NCI-H187 treated with DMSO at 0.1 percent for 48 hours (cell line): ENCODE results near the gene BACE1-AS.
A peak's percentile ranks its signal among the peaks of the same experiment; 100 is the strongest.
"Not testable (repeated sequence)": the region's sequence is repeated elsewhere in the genome, so short reads cannot be mapped to it uniquely, and the experiment has no call there.

Experiments used
- DNase-seq: peaks from one replicate; lab custom pipeline; 2025; lab: John Stamatoyannopoulos, UW

The BACE1-AS gene

GRCh38 chr11:117327255-117327566, 36.1 kb downstream of the BACE1-AS start:
- DNase-seq: not testable (repeated sequence)

GRCh38 chr11:117327567-117328374, 36.6 kb downstream of the BACE1-AS start, which contains the start of gene CEP164:
CEP164 (plus strand) TSS chr11:117327854; CDS start chr11:117338587, 10,733 bp downstream.
- peak; percentile 76 for DNase-seq

- no peak for DNase-seq
Observed at GRCh38 chr11:117328375-117329010, 37.3 kb downstream of the BACE1-AS start.

GRCh38 chr11:117332843-117333242, 41.7 kb downstream of the BACE1-AS start:
- no peak for DNase-seq

GRCh38 chr11:117333917-117334316, 42.8 kb downstream of the BACE1-AS start:
- DNase-seq: no peak

GRCh38 chr11:117334896-117335295, 43.8 kb downstream of the BACE1-AS start:
- no peak for DNase-seq

- DNase-seq: no peak
Observed at GRCh38 chr11:117335399-117335798, 44.3 kb downstream of the BACE1-AS start.

- DNase-seq: no peak
Observed at GRCh38 chr11:117337076-117337475, 45.9 kb downstream of the BACE1-AS start.
